Left hindlimb (tissue), 1 donor: Measurements from ENCODE around the gene AHRR.

Source experiments
- DNase-seq: peaks from one replicate; pipeline ENCODE4 v3.0.0-alpha.2; 2018

Gene AHRR

GRCh38 chr5:321726-322251 lies 275 bp downstream of the AHRR start:
- no peak for DNase-seq

- no peak for DNase-seq
These were observed 897 bp downstream of the AHRR start for GRCh38 chr5:322281-322941.

GRCh38 chr5:322942-323879 lies 1.7 kb downstream of the AHRR start:
- no peak for DNase-seq

GRCh38 chr5:324736-325612 lies 3.5 kb downstream of the AHRR start:
- no peak for DNase-seq

- DNase-seq: no peak
These were observed 4.6 kb downstream of the AHRR start for GRCh38 chr5:326109-326508.

GRCh38 chr5:329121-329735 lies 7.7 kb downstream of the AHRR start:
- DNase-seq: no peak

GRCh38 chr5:329768-330167 lies 8.3 kb downstream of the AHRR start:
- DNase-seq: no peak

GRCh38 chr5:332843-333242 lies 11.3 kb downstream of the AHRR start:
- DNase-seq: no peak

- no peak for DNase-seq
These were observed 12.4 kb downstream of the AHRR start for GRCh38 chr5:333945-334344.

- no peak for DNase-seq
These were observed 13.6 kb downstream of the AHRR start for GRCh38 chr5:334903-335739.

- DNase-seq: no peak
These were observed 14.2 kb downstream of the AHRR start for GRCh38 chr5:335740-336038.

GRCh38 chr5:337563-338130 lies 16.1 kb downstream of the AHRR start:
- DNase-seq: no peak

GRCh38 chr5:342501-343460 lies 21.3 kb downstream of the AHRR start:
- no peak for DNase-seq

GRCh38 chr5:343461-344401 lies 22.2 kb downstream of the AHRR start:
- DNase-seq: peak; percentile 74

GRCh38 chr5:344668-345067 lies 23.2 kb downstream of the AHRR start:
- no peak for DNase-seq

- peak; percentile 76 for DNase-seq
These were observed 24.1 kb downstream of the AHRR start for GRCh38 chr5:345404-346195.

- DNase-seq: no peak
These were observed 24.9 kb downstream of the AHRR start for GRCh38 chr5:346229-346935.
